Measurements from ENCODE around the gene IGSF6. TPM values are rescaled to one million over a fixed set of nuclear protein-coding genes. Genes with fewer than 3 reads are reported as not detected.

IGSF6 gene
- total RNA-seq, 1 experiment from 2014 or later, result 0.23 TPM

DNA sequence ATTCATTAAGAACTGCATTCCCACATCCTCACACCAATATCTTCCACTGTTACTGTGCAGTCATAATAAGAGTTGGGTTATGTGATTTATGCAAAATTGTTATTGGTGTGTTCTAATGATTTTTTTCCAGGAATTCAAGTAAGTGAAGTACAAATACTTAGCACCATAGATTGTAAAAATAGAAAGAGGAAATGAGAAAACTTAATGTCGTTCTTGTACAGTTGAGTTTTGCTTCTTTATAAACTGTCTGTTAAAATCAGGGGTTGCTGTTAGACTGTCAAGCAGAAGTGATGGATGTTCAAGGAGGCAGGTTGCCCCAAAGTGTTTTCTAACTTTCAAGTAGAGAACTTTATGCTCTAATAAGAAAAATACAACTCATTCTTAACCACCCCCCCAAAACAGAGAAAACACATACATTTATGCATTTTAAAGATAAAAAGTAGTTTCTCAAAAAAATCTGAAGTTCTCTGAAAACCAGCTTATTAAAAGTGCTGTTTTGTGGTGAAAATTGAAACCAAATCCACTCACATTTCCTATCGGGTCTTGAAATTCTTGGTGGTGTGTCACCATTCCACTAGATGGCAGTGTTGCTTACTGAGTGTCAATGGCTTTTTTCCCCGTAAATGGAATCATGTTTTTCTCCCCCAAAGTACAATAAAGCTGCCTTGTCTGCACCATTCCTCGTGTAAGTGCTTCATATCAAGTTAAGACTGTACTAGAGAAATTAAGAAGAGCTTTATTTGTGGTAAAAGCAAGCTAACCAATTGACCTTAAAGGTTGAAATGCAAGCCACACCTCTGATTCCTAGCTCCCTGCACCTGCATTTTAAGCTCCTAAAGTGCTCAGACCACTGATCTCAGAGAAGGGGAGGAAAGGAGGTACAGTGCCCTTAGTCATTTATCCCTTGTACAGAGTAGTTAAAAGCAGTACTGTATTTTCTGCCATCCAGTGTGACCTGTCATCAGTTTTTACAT, 4.7 kb upstream of the IGSF6 start:
- H3K4me1 ChIP-seq (ENCODE audit: control insufficient read depth, insufficient read depth, low read length), result no peaks in the 10 kb centered on the region
- ChIA-PET CTCF (interaction anchor here (0.6 to 1.6 kb wide), 7 partner anchors 8 to 73 kb away, joined by 3 to 11 read pairs (median 6); no protein-coding TSS in a partner anchor), POLR2A (no interaction called here)
- H3K27me3 ChIP-seq (ENCODE audit: control insufficient read depth, insufficient read depth, low read length), result no peaks in the 10 kb centered on the region
- intact Hi-C loops (cut with micrococcal nuclease; ENCODE audit: unreplicated experiment), result loop anchor here (2.0 kb wide), 1 partner anchor 52 kb away; no protein-coding TSS in a partner anchor
- TF ChIP-seq SIN3A (IDR thresholded peaks at IDR 0.05; ENCODE audit: borderline replicate concordance, insufficient read depth, low read depth, low read length) (no peak), CTCF (IDR thresholded peaks at IDR 0.05) (peak; percentile 82)
- DNase-seq (ENCODE audit: low read depth, low spot score), result no peak
- no TSS peak for BruUV-seq (replicated peaks)
- H3K36me3 ChIP-seq (ENCODE audit: control insufficient read depth, insufficient read depth, low read length), result no peaks in the 10 kb centered on the region
- no peak overlapping the region for H3K4me3 ChIP-seq (ENCODE audit: low read depth in 2 of 2, low read length in 2 of 2)
- no peak for ATAC-seq
- no peaks in the 10 kb centered on the region for H3K9me3 ChIP-seq (ENCODE audit: control insufficient read depth, insufficient read depth, low read depth, low read length)
- H3K27ac ChIP-seq (ENCODE audit: low read length), result no peak overlapping the region
- in situ Hi-C loops (cut with HindIII; ENCODE audit: low pct_unique_long_range_greater_than_20kb, low sequenced_read_pairs), result no loop called here

- Histone ChIP-seq H3K4me3 (ENCODE audit: low read depth in 2 of 2, low read length in 2 of 2) (no peak overlapping the region), H3K36me3 (ENCODE audit: control insufficient read depth, insufficient read depth, low read length) (no peaks in the 10 kb centered on the region), H3K9me3 (ENCODE audit: control insufficient read depth, insufficient read depth, low read depth, low read length) (no peaks in the 10 kb centered on the region), H3K4me1 (ENCODE audit: control insufficient read depth, insufficient read depth, low read length) (no peaks in the 10 kb centered on the region), H3K27me3 (ENCODE audit: control insufficient read depth, insufficient read depth, low read length) (no peaks in the 10 kb centered on the region), H3K27ac (ENCODE audit: low read length) (no peak overlapping the region)
- no peak for ATAC-seq
- CTCF ChIA-PET, result no interaction called here
- in situ Hi-C loops (cut with HindIII; ENCODE audit: low pct_unique_long_range_greater_than_20kb, low sequenced_read_pairs) (no loop called here), intact Hi-C loops (cut with micrococcal nuclease; ENCODE audit: unreplicated experiment) (no loop called here)
- DNase-seq (ENCODE audit: low read depth, low spot score), result no peak
- POLR2A ChIA-PET, result no interaction called here
- TF ChIP-seq CTCF (IDR thresholded peaks at IDR 0.05) (no peak), POLR2AphosphoS5 (IDR thresholded peaks at IDR 0.05; ENCODE audit: low read depth, low read length) (no peak), REST (IDR thresholded peaks at IDR 0.05; ENCODE audit: insufficient read depth in 1 of 2, low read depth in 2 of 2, low read length in 1 of 2) (no peak), SIN3A (IDR thresholded peaks at IDR 0.05; ENCODE audit: borderline replicate concordance, insufficient read depth, low read depth, low read length) (no peak), TCF7L2 (IDR thresholded peaks at IDR 0.05; ENCODE audit: low read depth, low read length) (no peak)
- BruUV-seq (replicated peaks), result no TSS peak
Observed at GRCh38 chr16:21654881-21655280, 2.5 kb upstream of the IGSF6 start.

All from Panc1 (cell line).